TTC549 (cell line): ENCODE measurements around the gene MX2.
"Not testable (repeated sequence)": the region's sequence is repeated elsewhere in the genome, so short reads cannot be mapped to it uniquely, and the experiment has no call there.

Experiments
- FAIRE-seq: peaks from 2 replicates; lab custom pipeline; 2012; peaks lifted over from hg19 to GRCh38; lab: Jason Lieb, UNC

The MX2 gene

GRCh38 chr21:41361786-41362604 is at the start of gene MX2:
Gene MX2 (plus strand): TSS chr21:41362027. CDS start chr21:41376907, 14,880 bp downstream.
- no peak for FAIRE-seq

DNA sequence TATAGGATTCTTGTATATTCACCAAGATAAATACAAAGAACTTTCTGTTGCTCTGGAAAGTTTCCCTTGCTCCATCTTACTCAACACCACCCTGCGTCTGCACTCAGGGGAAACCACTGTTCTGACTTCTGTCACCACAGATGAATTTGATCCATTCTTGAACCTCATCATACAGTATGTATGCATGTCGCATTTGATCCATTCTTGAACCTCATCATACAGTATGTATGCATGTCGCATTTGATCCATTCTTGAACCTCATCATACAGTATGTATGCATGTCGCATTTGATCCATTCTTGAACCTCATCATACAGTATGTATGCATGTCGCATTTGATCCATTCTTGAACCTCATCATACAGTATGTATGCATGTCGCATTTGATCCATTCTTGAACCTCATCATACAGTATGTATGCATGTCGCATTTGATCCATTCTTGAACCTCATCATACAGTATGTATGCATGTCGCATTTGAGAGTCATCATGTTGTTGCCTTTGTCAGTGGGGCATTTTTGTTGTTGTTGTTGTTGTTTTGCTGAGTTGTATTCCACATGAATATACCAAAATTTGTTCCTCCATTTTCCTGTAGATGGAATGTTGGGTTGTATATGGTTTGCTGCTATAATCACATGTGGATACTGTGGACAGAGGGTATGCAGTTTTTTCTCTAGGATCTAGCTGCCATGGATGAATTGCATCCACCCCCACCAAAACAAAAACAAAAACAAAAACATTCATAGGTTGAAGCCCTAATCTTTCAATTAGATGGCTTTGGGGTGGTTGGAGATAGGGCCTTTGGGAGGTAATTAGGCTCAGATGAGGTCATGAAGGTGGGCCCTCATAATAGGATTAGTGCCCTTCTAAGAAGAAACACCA is 48.3 kb upstream of the MX2 start:
- FAIRE-seq, result not testable (repeated sequence)

DNA sequence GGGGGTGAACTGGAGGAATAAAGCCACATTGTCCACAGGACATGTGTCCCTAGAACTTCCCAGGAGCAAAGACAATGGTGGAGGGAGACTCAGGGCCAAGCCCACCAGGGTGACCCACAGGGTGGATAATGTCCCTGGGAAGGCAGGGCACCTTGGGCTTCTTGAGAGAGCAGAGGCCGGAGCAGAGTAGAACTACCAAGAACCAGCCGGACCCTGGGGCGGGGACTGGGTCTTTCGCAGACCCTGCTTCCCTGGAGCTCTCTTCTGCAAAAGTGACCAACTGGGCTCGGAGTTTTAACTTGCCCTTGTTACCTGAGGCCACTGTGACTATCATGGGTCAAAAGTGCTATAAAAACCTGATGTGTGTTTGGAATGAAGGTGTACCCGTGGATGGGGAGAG is 46.1 kb upstream of the MX2 start:
- FAIRE-seq, result no peak

DNA sequence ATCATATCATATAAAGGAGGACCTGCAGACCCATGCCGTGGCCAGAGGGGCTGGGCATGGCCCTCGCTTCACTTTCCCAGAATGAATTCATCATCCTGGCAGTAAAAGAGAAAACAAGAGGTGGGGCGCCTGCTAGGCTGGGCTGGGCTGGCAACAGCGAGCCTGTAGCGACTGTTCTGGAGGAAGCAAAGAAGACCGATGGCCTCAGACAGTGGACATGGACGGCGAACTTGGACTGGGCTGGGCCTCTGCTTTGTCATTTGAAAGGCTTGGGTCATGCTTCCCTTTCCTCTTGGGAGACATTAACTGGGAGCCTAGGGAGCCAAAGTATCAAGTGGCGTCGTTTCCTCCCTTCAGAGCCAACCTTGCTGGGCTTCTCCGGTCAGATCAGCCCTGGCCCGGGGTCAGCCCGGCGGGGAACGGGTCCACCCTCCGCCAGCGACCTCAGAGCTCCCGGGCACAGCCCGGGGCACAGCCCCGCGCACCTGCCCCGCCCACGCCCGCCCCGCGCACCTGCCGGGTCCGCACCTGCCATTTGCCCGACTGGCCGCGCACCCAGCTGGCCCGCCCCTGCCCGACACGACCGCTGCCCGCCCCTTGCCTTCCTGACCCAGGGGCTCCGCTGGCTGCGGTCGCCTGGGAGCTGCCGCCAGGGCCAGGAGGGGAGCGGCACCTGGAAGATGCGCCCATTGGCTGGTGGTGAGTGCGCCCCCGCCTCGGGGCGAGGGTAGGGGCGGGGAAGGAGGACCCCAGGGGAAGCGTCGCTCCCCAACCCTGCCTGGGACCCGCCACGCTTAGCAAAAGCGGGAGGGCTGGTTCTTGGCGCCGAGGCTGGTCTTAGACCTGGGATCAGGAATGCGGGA is 45.4 kb upstream of the MX2 start, which contains the start of gene FAM3B:
Gene FAM3B, plus strand, starts transcription at position 602 of the 863 bp plus-strand sequence. Its CDS starts 79 bp downstream, at position 681.
- FAIRE-seq, result no peak

DNA sequence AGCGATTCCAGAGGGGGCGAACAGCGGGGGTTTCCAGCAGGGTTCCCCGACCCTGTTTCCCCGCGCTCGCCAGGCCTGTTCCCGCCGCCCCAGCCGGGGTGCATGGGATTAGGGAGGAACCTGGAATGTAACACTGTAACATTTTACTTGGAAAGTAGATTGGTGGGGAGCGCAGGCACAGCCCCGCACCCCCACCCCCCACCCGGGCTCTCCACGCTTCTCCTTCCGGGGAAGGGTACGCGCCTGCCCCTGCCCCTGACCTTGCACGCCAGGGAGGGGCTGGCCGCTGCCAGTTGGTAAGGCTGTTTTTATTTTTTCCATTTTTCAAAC is 44.8 kb upstream of the MX2 start:
- FAIRE-seq, result no peak

- no peak for FAIRE-seq
These were observed 44.4 kb upstream of the MX2 start for GRCh38 chr21:41317458-41317857.

DNA sequence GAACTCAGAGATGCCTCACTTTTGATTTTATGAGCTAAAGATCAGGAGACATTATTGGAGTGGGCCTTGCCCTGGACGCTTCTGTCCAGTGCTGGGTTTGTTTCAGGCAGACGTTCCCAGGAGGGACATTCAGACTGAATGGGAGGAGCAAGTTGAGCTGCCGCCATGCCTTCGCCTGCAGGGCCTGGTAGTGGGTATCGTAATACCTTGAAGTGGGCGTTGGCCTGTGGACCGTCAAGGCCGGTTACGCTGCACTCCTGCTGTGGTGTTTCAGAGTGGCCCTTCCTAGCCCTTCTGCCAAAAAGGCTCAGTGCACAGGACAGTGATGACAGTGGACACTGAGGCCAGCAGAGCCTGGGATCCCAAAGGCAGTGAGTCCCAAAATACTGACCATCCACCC is 43.6 kb upstream of the MX2 start:
- FAIRE-seq, result no peak

DNA sequence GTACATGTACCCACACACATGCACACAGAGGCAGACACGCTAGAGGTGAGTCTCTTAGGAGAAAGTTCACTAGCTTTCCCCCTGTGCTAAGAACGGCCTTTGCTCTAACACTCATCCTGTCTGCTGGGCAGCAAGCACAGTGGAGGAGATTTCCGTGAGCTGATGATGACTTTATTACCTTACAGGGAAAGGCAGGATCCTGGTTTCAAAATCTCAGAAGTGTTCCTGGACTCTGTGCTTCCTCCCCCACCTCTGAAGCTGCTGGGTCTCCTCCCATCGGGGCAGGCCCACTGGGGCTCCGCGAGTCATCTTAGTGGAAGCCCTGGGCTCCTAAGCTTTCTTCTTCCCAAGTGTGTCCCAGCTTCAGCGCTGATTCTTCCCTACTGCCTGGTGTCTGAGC is 42.6 kb upstream of the MX2 start:
- FAIRE-seq, result no peak

DNA sequence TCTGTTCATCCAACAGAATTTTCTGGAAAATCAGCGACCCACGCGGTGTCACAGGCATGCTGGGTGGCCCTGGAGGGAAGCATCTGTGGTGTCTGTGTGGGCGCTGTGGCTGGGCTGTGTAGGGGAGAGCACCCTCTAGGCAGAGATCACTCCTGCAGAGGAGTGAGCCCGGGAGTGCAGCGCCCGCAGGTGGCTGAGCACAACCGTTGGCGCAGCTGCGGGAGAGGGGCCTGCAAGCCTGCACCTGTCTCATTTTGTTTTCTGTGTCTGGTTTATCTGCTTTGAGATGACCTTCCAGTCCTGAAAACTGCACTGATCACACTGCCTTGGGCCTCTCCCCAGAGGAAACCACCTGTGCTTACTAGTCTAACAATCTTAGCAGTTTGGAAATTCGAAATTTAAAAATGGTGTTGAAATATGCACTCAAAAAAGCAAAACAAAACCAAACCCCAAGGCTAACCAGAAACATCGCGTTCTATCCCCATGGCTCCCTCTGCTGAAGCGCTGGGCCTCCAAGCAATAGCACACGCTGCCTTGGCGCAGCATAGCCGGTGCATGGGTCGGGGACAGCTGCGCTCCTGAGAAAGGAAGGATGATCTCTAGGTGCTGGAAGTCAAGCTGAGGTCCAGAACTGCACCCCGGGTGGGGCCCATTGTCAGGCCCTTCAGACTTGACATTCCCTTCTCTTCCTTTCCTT is 40.5 kb upstream of the MX2 start:
- FAIRE-seq, result no peak

GRCh38 chr21:41321908-41322495 is 39.8 kb upstream of the MX2 start:
- FAIRE-seq, result no peak

DNA sequence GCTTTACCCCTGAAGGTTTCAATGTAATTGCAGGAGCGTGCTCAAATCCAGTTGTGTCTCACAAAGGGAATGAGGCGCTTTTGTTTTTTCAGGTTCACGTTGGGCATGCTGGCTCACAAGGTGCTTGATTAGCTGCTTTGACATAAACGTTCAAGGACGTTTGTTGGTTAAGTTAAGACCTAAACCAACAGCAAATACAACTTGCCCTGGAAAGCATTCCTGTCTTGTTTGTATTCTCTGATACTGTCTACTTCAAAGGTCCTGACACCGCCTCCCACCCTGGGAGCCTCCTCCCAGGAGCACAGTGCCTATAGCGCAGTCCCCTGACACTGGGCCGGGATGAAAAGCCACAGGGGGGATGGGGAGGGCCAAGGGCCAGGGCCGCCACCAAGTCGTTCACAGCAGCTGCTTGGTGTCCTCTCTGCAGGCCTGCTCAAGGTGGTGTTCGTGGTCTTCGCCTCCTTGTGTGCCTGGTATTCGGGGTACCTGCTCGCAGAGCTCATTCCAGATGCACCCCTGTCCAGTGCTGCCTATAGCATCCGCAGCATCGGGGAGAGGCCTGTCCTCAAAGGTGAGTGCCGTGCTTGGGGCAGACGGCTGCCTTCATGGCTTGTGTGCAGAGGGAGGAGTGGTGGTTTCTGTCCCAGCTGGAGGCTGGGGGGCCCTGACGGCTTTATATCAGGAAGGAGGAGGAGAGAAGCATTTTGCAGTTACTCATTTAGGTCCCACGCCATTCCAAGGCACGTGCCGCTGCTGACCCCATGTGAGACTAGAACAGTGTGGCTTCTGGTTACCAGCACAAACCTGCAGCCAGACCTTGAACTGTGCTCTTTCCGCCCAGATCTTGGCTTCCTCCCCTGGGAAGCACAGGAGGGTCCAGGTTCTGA is 39.1 kb upstream of the MX2 start:
- no peak for FAIRE-seq

GRCh38 chr21:41325138-41325912 is 36.5 kb upstream of the MX2 start:
- no peak for FAIRE-seq

- no peak for FAIRE-seq
These were observed 35.3 kb upstream of the MX2 start for GRCh38 chr21:41326414-41327080.

- no peak for FAIRE-seq
These were observed 34.1 kb upstream of the MX2 start for GRCh38 chr21:41327753-41328152.

DNA sequence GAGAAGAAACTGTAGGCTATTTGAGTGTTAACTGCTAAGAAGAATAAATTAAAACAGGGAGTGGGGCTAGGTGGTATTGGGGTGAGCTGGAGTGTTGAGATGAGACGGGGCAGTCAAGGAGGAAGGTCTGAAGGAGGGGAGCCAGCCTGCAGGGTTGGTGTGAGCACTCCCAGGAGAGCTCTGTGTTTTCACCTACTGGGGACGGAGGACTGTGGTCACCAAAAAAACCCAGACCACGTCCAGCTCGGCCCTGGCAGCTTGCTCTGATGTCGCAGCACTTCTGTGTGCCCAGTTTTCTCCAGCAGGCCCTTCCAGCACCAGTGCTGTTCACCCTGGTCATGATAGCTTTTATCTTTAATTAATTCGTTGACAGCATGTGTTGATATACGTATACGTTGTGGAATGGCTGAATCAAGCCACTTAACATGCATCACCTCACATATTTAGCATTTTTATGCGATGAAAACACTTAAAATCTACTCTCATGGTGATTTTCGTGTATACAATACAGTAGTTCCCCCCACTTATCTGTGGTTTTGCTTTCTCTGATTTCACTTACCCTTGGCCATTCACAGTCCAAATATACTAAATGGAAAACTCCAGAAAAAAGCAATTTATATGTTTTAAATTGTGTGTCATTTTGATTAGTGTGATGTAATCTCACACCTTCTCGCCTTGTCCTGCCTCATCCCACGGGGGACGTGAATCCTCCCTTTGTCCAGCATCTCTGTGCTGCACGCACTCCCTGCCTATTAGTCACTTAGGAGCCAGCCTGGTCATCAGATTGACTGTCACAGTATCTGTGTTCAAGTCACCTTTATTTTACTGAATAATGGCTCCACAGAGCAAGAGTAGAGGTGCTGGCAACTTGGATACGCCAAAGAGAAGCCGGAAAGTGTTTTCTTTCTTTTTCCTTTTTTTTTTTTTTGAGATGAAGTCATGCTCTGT is 32.9 kb upstream of the MX2 start:
- no peak for FAIRE-seq

DNA sequence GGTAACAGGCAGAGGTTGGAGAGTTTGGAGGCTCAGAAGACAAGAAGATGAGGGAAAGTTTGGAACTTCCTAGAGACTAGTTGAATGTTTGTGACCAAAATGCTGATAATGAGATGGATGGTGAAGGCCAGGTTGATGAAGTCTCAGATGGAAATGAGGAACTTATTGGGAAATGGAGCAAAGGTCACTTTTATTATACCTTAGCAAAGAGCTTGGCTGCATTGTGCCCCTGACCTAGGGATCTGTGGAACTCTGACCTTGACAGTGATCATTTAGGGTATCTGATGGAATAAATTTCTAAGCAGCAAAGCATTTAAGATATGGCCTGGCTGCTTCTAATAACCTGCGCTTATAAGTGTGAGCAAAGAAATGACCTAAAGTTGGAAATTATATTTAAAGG is 28.1 kb upstream of the MX2 start:
- no peak for FAIRE-seq

GRCh38 chr21:41337515-41337914 is 24.3 kb upstream of the MX2 start:
- FAIRE-seq, result no peak

DNA sequence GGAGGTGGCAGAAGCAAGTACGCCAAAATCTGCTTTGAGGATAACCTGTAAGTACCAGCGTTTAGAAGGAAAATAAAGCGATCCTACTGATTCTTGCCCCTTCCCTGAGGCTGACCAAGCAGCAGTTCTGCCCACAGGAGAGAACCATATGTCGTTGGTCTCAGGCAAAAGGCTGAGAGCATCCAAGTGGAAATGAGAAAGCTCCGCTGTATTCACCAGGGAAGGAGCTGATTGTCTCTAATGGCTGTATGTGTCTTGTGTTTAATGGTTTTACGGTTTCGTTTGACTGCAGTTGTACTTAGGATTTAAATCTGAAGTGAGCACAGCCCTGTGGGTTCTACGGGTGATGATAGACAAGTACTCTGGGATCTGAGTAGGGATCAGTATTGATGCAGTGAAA is 23.4 kb upstream of the MX2 start:
- no peak for FAIRE-seq
